GM19395 (cell line): ENCODE data around the gene ARHGAP28.

Experiments
- ATAC-seq: cut with Tn5 transposase; IDR thresholded peaks from one replicate; pipeline ENCODE4 v1.9.1; 2021; ENCODE audit warnings: mild to moderate bottlenecking, moderate library complexity; ENCODE audit not compliant: unreplicated experiment

ARHGAP28 gene

DNA sequence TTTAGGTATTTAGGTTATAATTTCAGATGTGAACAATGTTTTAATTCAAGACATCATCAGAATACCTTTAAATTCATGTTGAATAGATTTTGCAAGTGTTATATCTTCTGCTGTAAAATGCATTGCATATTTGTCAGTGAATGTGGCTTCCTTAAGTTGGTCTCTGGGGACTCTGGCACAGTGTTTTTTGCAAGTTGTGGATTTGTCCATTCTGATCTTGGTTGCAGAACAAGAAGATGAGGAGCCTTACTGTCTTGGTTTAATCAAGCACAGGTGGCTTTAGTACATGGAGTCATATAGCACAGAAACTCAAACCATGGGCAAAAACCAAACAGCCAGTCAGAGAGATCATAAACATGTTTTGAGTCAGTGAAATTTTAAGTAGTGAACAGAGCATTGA is 135.7 kb downstream of the ARHGAP28 start:
- no peak for ATAC-seq

DNA sequence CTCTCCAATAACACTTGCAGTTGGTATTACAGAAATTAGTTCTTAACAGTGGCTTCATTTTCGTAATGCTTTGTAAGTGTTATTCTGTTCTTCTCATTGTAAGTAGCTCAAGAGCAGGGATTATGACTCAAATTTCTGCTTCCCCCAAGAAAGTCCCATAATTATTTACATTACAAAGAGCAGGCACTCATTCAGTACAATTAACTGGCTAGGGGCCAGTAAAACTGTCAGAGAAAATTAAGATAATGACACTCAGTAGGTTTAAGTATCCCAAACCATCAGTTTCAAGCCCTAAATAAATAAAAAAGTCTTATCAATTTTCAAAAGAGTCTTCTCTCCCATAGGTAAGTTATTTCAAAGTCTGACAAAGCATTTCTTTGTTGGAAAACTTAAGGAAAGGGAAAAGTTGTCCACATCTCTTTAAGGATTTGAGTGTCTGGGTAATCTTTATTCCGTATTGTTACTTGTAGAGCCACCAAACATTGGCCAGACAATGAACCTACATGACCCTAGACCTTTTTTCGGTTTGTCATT is 137.1 kb downstream of the ARHGAP28 start:
- ATAC-seq = no peak

- no peak for ATAC-seq
Observed at GRCh38 chr18:6868033-6868432, 138.5 kb downstream of the ARHGAP28 start.

DNA sequence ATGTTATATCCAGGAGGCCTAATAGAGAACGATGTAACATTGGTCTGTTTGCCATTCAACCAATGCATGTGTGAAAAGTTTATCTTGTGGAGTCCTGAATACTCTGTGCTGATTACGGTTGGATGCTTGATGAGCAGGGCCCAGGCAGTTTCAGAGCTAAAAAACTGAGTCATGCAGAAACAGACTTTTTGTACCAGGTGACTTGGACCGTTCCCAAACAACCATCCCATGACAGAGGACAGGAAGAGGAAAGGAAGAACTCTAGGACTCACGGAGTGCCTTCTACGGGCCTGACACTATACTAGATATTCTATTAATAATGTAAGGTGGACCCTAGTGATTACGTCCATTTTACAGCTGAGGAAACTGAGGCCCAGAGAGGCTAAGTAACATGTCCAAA is 142.1 kb downstream of the ARHGAP28 start:
- ATAC-seq = no peak

DNA sequence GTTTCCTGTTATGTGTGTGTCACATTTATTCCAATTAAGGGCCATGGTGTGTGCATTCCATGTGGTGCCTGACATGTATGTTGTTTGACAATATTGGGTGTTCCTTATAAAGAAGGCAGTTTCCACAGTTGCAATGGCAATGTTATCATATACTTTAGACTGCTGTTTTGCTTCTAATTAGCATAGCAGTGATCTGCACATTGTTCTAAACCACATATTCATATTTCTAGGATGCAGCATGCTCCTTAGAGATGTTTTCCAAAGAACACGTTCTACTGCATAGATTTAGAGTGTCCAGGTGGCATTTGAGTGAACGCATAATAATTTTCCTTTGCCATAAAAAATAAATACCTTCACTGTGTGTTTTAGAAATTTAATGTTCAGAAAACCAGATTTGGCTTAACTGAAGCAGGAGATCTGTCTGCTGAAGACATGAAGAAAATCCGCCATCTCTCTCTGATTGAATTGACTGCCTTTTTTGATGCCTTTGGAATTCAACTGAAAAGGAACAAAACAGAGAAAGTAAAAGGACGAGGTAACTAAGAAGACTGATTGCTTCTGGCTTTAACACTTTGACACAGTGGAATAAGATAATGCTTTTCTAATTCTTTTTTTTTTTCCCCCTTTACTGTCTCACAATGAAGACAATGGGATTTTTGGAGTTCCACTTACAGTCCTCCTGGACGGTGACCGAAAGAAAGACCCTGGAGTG is 143.7 kb downstream of the ARHGAP28 start:
- ATAC-seq = no peak

GRCh38 chr18:6874315-6874714 is 144.8 kb downstream of the ARHGAP28 start:
- ATAC-seq = no peak

DNA sequence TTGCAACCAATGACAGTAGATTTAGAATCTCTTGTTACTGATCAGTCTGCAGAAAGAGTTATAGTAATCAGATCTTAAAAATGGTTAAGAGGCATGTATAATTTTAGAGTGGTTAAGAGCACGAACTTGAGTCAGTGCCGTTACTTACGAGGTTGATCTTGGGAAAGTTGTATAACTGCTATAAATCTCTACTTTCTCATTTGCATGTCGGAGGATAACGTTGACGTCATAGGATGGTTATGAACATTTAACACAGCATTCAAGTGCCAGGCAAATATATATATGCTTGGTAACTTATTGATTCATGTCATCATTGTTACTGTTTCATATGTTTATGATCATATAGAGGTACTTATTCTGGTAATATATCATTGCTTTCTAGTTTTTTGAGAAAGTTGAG is 146.2 kb downstream of the ARHGAP28 start:
- ATAC-seq = no peak

- ATAC-seq = no peak
Observed at GRCh38 chr18:6876641-6877041, 147.1 kb downstream of the ARHGAP28 start.

DNA sequence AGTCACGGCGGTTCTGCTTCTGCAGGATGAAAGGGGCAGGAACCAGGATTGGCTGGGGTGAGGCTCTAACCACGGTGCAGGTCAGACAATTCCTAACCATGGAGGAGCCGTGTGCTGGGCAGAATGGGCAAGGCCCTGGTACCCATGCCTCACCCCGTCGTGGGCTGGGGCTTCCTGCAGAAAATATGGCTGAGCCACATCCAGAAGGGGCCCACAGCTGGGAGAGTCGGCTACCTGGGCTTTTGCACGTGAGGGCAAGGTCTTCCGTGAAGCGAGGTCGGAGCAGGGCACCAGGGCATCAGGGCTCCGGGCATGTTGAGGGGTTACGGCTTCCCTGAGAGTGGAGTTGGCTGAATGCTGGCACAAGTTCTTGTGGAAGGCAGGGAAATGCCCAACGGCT is 147.8 kb downstream of the ARHGAP28 start:
- ATAC-seq = no peak

GRCh38 chr18:6878556-6879297 is 149.2 kb downstream of the ARHGAP28 start:
- no peak for ATAC-seq

GRCh38 chr18:6879508-6880195 is 150.1 kb downstream of the ARHGAP28 start:
- no peak for ATAC-seq

DNA sequence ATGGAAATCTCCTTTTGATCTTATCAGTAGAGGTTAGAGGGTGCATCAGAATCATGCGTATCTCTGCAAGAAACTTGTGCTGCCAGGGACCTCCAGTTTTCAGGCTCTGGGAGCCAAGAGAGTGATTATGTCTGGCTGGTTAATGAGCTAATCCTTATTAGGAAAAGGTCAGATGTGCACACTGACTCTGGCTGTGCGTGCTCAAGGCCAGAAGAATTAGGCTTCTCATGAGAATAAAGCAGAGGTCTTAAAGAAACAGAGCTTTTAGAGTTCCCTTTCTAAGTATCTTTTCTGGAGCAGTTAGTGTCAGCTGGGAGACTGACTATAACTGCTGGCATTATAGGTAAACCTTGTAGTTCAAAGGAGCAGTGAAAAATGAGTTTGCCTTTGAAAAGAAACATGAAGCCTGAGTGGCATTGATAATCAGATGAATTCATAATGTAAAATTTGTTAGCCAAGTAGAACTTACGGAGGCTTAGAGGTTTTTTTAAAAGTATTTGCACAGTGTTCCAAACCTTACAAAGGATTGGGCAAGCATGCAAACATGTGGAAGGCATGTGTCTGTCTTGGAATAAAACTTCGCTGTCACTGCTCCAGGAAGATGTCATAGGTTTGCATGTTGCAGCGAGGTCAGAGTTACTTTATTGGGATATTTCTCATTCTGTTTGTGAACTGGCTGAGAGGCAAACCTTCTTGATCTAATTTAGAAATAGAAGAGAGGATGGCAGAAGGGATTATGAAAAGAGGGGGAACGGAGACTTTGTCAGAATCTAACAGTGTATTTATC is 151.7 kb downstream of the ARHGAP28 start:
- ATAC-seq = no peak

DNA sequence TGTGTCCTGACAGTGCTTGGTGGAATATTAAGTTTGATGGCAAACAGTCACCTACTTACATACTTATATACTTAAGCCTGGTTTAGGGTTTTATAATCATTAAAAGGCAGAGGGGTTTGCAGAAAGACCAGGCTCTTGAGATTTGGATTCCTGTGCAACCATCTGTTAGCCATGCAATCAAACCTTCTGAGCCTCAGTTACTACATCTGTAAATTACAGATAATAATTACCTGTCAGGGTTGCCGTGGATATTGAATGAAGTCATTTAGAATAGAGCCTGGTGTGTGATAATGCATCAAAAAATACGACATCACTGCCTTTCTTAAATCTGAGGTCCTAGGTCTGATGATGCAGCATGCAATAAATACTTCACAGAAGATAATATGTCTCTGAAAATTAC is 152.9 kb downstream of the ARHGAP28 start:
- ATAC-seq = no peak

DNA sequence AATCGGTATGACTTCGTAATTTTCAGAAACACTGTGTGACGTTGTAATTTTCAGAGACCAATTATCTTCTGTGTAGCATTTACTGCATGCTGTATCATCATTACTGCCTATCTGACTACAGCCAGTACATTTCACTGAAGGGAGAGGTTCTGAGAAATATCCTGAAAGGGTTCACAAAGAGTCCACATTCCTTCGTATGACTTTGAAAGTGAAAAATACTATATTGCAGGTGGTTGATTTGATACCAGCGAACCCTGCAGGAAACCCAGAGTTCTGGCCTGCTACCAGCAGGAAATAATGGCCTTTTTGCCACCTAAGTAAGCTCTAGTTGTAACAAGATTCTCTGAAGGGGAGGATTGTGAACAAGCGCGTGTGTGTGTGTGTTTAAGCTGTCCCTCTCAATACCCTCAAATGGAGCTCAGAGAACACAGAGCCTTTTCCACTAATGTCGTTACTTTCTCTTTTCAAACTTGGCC is 155.5 kb downstream of the ARHGAP28 start:
- ATAC-seq = no peak

- ATAC-seq = no peak
Observed at GRCh38 chr18:6885992-6886796, 156.7 kb downstream of the ARHGAP28 start.

DNA sequence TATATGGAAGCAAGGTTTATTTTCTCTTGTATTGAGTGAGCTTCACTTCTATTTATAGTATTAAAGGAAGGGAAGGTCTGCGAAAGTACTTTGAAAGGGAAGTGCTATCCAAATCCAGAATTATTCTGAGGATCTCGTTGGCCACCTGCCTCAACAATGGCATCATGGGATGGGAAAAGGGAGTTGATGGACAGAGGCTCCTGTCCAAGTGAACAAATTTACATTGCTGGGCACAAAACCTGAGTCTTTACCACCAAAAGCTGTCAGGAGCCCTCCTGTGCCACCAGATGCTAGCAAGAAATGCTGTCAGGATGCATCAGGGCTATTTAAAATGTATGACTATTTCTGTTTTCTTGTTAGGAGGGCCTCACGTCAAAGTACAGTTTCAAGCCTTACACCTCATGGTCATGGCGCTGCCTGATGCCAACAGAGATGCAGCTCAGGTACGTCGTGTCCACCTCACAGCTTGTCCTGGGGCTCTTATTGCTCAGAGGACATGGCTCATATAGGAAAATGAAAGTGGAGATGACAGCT is 157.3 kb downstream of the ARHGAP28 start:
- ATAC-seq = no peak

DNA sequence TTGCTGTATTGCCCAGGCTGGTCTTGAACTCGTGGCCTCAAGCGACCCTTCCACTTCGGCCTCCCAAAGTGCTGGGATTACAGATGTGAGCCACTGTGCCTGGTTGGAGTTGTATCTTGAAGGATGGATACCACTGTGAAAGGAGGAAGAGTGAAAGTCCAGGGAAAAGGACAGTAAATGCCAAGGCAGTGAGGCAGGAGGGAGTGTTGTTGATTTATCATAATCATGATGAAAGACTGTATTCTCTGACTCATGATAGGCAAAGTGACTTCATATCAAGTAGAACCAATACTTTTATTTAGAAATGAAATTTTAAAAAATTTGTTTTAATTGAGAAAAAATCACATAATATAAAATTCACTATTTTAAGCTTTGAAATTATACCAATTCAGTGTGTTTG is 162.3 kb downstream of the ARHGAP28 start:
- ATAC-seq = no peak

DNA sequence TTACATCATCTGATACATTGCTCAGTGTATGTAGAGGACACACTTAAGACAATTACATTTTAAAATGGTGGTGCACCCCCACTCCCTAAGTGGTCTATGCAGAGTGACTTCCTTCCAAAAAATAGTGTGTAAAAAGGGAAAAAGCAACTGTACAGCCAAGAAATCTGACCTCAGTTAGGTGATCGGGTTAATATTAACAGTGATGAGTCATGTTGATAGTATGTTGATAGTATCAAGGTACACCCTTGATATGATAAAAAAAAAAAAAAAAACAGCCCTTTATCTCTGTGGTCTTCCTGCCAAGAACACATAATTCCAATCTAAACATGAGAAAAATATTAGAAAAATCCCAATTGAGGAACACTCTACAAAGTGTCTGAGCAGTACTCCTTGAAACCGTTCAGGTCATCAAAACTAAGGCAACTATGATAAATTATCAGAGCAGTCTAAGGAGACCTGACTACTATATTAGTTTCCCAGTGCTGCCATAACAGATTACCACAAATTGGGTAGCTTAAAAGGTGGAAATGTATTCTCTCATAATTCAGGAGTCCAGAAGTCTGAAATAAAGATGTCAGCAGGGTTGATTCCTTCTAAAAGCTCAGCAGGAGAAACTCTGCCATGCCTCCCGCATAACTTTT is 171.9 kb downstream of the ARHGAP28 start:
- ATAC-seq = no peak

DNA sequence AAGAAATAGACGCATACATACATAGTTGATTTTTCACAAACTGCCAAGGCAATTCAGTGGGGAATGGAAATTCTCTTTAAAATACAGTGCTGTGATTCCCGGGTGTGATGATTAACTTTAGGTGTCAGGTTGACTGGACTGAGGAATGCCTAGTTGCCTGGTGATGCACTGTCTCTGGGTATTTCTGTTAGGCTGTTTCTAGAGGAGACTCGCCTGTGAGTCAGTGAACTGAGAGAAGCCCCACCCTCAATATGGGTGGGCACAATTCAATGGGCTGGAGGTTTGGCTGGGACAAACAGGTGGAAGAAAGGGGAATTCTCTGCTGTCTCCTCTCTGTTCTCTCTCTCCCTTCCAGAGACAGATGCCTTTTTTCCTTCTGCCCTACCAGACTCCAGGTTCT is 187.6 kb downstream of the ARHGAP28 start:
- no peak for ATAC-seq
